Right renal pelvis (tissue), 4 donors: ENCODE measurements around the gene COMMD1. TPM values are rescaled to one million over a fixed set of nuclear protein-coding genes. Genes with fewer than 3 reads are reported as not detected.
"Not testable (repeated sequence)": the region's sequence is repeated elsewhere in the genome, so short reads cannot be mapped to it uniquely, and the experiment has no call there.

Experiments used
- DNase-seq, 4 donors: peaks; one replicate each; pipeline ENCODE4 v3.0.0-alpha.2; 2013; ENCODE audit warnings: low read depth in 4 of 4, low spot score in 3 of 4, missing footprints in 1 of 4
- polyA plus RNA-seq, 4 donors: library from polyadenylated mRNA; unstranded; fragments of 120-200 nt; gene quantifications; one replicate each; pipeline ENCODE4 v1.2.1, GENCODE V29; 2013; ENCODE audit not compliant: insufficient read length in 4 of 4

The COMMD1 gene
- polyA plus RNA-seq, 4 donors: 56.6 to 79.8 (median 76.0) TPM

GRCh38 chr2:61961231-61961901 lies 55.9 kb downstream of the COMMD1 start:
- no peak for DNase-seq

GRCh38 chr2:61962095-61962984 lies 56.9 kb downstream of the COMMD1 start:
- DNase-seq: no peak

GRCh38 chr2:61966087-61966727 lies 60.7 kb downstream of the COMMD1 start:
- DNase-seq: no peak

GRCh38 chr2:61967262-61967661 lies 61.8 kb downstream of the COMMD1 start:
- DNase-seq: no peak

GRCh38 chr2:61969376-61969775 lies 63.9 kb downstream of the COMMD1 start:
- DNase-seq: no peak

GRCh38 chr2:61970807-61971556 lies 65.5 kb downstream of the COMMD1 start:
- no peak for DNase-seq

GRCh38 chr2:61978522-61978921 lies 73.0 kb downstream of the COMMD1 start:
- no peak for DNase-seq

- no peak for DNase-seq
Observed at GRCh38 chr2:61980758-61981157, 75.3 kb downstream of the COMMD1 start.

GRCh38 chr2:61984682-61985081 lies 79.2 kb downstream of the COMMD1 start:
- no peak for DNase-seq

- DNase-seq: no peak
Observed at GRCh38 chr2:61988462-61989366, 83.2 kb downstream of the COMMD1 start.

GRCh38 chr2:61993422-61994024 lies 88.0 kb downstream of the COMMD1 start:
- no peak for DNase-seq

GRCh38 chr2:61994531-61994930 lies 89.1 kb downstream of the COMMD1 start:
- DNase-seq: no peak

GRCh38 chr2:61995065-61995464 lies 89.6 kb downstream of the COMMD1 start:
- no peak for DNase-seq

GRCh38 chr2:61995515-61995914 lies 90.0 kb downstream of the COMMD1 start:
- DNase-seq: no peak

- DNase-seq: no peak
Observed at GRCh38 chr2:61998426-61998825, 93.0 kb downstream of the COMMD1 start.

- DNase-seq: no peak
Observed at GRCh38 chr2:62000538-62000937, 95.1 kb downstream of the COMMD1 start.

- no peak for DNase-seq
Observed at GRCh38 chr2:62001431-62001830, 96.0 kb downstream of the COMMD1 start.

- DNase-seq: not testable (repeated sequence)
Observed at GRCh38 chr2:62004428-62004827, 99.0 kb downstream of the COMMD1 start.

- DNase-seq: no peak
Observed at GRCh38 chr2:62007555-62007954, 102.1 kb downstream of the COMMD1 start.
